ENCODE data around the gene CDKAL1. TPM values are rescaled to one million over a fixed set of nuclear protein-coding genes. Genes with fewer than 3 reads are reported as not detected.
A peak's percentile ranks its signal among the peaks of the same experiment; 100 is the strongest.

The CDKAL1 gene
- total and polyA plus RNA-seq, 2 of the 13 experiments (the other 11 are each of a cell fraction or from before 2014, with no cell fraction given) = 9.5 to 27.7 TPM

- TF ChIP-seq PCBP1 (IDR thresholded peaks at IDR 0.05; ENCODE audit: borderline replicate concordance, low read depth, low read length) (no peak), ZNF629 (CRISPR knock-in tag; conservative IDR thresholded peaks at IDR 0.05) (no peak; the same call in 1 of the 2 replicates), ZBTB8A (CRISPR knock-in tag; IDR thresholded peaks at IDR 0.05; ENCODE audit: borderline replicate concordance, low read depth) (no peak), RFXANK (CRISPR knock-in tag; IDR thresholded peaks at IDR 0.05) (0 out of 2 replicates have a peak, but pooled peaks have one; percentile 26), SPEN (CRISPR knock-in tag; IDR thresholded peaks at IDR 0.05; ENCODE audit: low read depth) (no peak), PTBP1 (IDR thresholded peaks at IDR 0.05; ENCODE audit: low read depth, low read length, poor library complexity, severe bottlenecking) (no peak), STAT5B (CRISPR knock-in tag; IDR thresholded peaks at IDR 0.05) (no peak), RAD51 (IDR thresholded peaks at IDR 0.05; ENCODE audit: borderline replicate concordance) (no peak), HHEX (CRISPR knock-in tag; IDR thresholded peaks at IDR 0.05) (peak; percentile 82), PAX8 (CRISPR knock-in tag; IDR thresholded peaks at IDR 0.05; ENCODE audit: borderline replicate concordance) (no peak), WIZ (CRISPR knock-in tag; IDR thresholded peaks at IDR 0.05) (no peak), ZNF281 (CRISPR knock-in tag; IDR thresholded peaks at IDR 0.05; ENCODE audit: borderline replicate concordance) (no peak), ATF6 (CRISPR knock-in tag; conservative IDR thresholded peaks at IDR 0.05) (no peak), ZNF850 (CRISPR knock-in tag; conservative IDR thresholded peaks at IDR 0.05) (no peak), UBTF (CRISPR knock-in tag; IDR thresholded peaks at IDR 0.05) (no peak), SMAD3 (CRISPR knock-in tag; IDR thresholded peaks at IDR 0.05) (peak; percentile 96; the same call in 1 of the 2 replicates), RBFOX2 (IDR thresholded peaks at IDR 0.05; ENCODE audit: low read depth, low read length) (no peak), DPF2 (CRISPR knock-in tag; IDR thresholded peaks at IDR 0.05; ENCODE audit: borderline replicate concordance, low read depth) (peak; percentile 94), ZNF713 (CRISPR knock-in tag; IDR thresholded peaks at IDR 0.05) (no peak), ZNF367 (CRISPR knock-in tag; IDR thresholded peaks at IDR 0.05; ENCODE audit: borderline replicate concordance) (no peak), DR1 (CRISPR knock-in tag; IDR thresholded peaks at IDR 0.05) (no peak), SP5 (CRISPR knock-in tag; IDR thresholded peaks at IDR 0.05; ENCODE audit: borderline replicate concordance, low read depth) (no peak), E2F2 (CRISPR knock-in tag; IDR thresholded peaks at IDR 0.05; ENCODE audit: borderline replicate concordance) (no peak)
Measured at GRCh38 chr6:21003780-21004541, 469.7 kb downstream of the CDKAL1 start (continued).
